T-helper 22 cell (primary cell): ENCODE measurements around the gene ARHGAP29.
"Not testable (repeated sequence)": the region's sequence is repeated elsewhere in the genome, so short reads cannot be mapped to it uniquely, and the experiment has no call there.

Source experiments
- DNase-seq: peaks from one replicate; pipeline ENCODE4 v3.0.0-alpha.2; 2020; ENCODE audit warnings: low read depth

ARHGAP29 gene

DNA sequence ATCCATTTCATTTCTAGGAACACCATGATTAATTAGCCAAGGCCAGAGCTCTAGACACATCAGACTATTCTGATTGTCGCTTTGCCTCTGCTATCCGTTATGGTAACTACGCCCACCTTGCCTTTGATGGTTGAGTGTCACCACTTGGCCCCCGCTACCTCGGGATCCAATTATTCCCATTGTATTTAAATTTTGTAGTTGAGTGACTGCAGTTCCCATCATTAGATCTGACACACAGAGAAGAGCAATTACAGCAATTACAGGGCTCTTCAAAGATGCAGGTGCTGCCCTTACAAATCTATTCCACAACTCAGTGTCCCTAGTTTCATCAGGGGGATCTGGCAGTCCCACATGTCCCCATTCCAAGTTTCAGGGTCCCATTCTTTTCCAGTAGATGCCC is 71.5 kb downstream of the ARHGAP29 start:
- DNase-seq, result no peak

DNA sequence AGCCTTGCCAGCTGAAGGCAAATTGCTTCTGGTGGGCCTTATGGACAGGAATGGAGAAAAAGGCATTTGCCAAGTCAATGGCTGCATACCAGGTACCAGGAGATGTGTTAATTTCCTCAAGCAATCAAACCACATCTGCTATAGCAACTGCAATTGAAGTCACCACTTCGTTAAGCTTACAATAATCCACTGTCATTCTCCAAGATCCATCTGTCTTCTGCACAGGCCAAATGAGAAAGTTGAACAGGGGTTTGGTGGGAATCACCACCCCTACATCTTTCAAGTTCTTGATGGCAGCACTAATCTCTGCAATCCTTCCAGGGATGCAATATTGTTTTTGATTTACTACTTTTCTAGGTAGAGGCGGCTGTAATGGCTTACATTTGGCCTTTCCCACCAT is 72.5 kb downstream of the ARHGAP29 start:
- DNase-seq, result not testable (repeated sequence)

DNA sequence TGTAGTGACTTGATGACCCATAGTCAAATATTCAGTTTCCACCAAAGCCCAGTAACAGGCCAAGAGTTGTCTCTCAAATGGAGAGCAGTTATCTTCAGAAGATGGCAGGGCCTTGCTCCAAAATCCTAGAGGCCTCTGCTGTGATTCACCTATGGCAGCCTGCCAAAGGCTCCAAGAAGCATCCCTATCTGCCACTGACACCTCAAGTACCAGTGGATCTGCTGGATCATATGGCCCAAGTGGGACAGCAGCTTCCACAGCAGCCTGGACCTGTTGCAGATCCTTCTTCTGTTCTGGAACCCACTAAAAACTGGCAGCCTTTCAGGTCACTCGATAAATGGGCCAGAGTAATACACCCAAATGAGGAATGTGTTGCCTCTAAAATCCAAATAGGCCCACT is 73.3 kb downstream of the ARHGAP29 start:
- DNase-seq, result not testable (repeated sequence)

DNA sequence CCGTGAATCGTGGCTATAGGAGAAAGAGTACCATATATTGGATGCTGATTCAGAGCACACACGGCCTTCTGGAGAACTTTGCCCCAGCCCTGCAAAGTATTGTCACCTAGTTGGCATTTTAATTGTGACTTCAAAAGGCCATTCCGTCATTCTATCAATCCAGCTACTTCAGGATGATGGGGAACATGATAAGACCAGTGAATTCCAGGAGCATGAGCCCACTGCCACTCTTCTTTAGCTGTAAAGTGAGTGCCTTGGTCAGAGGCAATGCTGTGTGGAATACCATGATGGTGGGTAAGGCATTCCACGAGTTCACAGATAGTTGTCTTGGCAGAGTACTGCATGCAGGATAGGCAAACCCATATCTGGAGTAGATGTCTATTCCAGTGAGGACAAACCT is 74.1 kb downstream of the ARHGAP29 start:
- DNase-seq, result not testable (repeated sequence)

DNA sequence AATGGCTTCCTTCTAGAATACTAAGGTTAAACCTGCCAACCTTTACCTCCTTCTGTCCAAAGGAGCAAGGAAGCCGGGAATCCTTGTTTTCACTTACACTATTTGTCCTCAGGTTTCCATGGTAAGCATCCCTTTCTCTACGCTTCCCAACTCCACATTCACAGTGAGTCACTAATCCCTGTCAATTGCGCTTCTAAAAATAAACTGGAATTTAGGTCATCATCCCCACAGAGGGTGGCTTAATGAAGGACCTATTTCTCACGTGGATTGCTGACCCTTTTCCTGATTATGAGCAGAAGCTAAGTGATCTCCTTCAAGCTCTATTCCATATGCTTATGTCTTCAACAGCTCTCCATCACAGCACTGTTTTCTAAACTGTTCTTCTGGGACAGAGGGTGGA is 76.6 kb downstream of the ARHGAP29 start:
- no peak for DNase-seq

DNA sequence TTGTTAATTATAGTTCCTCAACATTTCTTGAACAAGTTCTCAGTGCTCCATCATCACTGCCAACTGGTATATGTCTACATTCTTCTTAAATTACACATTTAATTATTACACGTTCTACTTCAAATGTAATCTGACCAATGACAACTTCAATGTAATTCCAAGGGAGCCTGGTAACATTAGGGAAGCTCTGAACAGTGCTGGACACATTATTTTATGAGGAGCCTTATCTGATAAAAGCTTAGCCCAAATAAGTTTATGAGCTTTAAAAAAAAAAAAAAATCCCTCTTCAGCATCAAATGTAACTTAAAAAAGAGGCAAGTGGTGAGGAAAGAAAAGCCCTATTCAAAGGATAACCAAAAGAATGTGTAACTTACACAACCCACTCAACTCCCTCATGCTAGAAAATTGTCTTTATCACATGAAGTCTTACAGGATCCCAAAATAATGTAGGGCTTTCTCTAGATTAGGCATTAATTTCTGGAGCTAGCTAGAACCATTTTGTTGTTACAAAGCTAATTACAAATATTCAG is 81.2 kb downstream of the ARHGAP29 start:
- no peak for DNase-seq

DNA sequence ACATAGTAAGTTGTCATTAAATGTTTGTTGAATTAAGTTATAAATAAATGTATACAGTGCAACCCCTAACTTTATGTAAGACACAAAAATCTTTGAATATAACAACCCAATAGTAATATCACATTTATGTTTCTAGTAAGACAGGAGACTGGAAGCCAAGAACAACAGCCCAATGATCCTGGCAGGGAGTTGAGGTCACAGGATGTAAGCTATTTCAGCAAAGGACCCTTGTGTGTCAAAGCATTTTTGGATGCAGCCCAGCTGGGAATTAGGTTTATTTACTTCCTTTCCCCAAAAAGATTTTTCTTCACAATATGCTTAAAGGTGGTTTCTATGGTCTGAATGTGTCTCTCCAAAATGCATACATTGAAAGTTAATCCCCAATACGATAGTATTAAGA is 82.4 kb downstream of the ARHGAP29 start:
- DNase-seq, result no peak

DNA sequence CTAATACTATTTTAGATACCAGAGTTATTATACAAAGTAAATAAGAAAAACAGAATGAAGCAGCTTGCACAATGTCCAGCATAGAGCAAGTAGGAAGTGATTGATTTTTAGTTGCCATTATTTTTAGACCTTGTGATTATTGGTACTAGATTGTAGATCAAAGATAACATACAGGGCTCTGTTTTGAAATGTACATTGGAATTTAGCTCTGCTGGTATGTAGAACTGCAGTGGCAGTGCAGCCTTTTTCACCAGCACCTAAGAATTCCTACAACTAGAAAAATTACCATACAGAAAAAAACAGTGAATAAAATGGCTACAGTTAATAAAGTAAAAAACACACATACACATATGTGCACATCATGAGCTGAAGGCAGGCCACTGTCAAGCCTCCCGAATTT is 84.3 kb downstream of the ARHGAP29 start:
- DNase-seq, result no peak

DNA sequence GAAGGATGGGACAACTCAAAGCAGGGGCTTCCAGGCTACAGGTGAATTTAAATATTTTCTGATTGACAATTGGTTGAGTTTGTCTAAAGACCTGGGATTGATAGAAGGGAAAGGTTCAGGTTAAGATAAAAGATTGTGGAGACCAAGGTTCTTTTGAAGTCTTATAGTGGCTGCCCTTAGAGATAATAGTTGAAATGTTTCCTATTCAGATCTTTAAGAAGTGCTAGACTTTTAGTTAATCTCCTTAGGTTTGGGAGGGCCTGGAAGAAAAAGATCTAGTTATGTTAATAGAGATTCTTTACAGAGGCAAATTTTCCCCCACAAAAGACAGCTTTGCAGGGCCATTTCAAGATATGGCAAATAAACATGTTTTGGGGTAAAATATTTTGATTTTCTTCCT is 88.2 kb downstream of the ARHGAP29 start:
- not testable (repeated sequence) for DNase-seq

DNA sequence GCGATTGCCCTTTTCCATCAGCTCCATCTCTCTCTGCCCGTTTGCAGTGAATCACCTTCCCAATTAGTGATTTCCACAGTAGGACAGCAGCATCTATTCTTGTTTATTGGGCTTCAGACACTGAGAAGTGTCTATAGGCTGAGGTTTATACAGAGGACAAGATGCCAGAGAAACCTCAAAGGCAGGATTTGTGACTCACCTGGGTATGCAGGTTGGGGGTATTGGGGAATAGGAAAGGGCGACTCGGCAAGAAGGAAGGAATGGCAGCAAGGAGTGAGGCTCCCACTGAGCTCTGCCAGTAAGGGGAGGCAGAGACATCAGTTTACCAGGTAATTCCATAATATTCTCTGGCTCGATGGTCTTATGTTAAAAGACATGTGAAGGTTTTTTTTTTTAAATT is 91.1 kb downstream of the ARHGAP29 start:
- DNase-seq, result no peak

DNA sequence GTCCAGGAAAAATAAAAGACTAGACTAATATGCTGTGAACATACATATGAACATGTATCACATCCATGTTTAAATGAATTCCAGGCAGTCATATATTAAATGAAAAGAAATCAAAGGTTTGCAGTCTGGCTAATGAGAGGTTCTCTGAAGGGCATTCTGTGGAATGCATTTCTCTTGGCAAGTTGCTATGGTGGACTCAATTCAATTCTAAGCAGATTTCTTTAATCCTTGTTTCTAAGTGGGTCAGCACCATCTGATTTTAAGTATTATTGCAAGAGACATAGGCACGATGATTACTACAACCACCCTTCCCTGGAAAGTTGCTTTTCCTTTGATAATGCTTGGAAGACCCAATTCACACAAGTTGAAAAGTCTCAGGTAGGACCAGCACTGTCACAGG is 92.5 kb downstream of the ARHGAP29 start:
- DNase-seq, result no peak

DNA sequence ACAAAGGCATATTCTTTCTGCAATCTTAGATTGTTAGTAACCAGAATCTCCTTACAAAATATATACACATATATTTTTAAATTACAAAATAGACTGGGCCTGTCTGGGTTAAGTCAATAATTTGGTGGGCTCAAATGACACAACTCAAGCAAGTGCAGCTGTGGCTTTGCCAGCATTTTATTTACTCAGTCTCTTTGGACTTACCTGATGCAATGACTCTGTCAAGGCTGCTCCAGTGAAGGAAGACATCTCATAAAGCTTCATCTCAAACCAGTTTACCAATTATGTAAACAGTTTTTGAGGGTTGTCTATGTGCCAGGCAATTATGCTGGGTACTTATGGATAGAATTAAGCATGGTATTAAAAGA is 93.6 kb downstream of the ARHGAP29 start:
- no peak for DNase-seq

DNA sequence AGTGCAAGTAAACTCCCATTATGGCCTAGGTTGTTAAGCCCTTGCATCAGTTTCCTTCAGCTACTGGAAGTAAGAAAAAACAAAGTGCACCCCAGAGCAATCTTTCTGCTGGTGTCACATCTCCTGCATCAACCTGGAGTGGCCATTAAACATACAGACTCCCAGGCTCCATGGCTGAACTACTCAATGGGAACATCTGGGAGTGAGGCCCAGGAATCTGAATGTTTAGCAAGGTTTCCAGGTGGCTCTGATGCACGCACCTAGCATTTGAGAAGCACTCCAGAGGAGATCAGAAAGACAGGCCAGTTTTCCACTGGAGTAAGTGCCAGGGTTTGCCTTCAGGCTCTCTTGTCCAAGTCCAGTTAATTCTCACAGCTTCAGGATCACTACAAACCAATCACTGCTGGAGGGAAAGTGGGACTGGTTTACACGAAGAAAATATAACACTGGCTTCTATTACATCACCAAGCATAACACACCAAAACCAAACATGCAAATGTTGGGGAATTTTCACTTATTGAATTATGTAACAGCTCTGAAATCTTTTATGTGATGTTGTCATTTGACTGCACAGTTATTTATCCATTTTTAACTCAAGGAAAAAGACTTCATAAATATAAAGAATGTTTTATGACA is 94.1 kb downstream of the ARHGAP29 start:
- DNase-seq, result no peak

DNA sequence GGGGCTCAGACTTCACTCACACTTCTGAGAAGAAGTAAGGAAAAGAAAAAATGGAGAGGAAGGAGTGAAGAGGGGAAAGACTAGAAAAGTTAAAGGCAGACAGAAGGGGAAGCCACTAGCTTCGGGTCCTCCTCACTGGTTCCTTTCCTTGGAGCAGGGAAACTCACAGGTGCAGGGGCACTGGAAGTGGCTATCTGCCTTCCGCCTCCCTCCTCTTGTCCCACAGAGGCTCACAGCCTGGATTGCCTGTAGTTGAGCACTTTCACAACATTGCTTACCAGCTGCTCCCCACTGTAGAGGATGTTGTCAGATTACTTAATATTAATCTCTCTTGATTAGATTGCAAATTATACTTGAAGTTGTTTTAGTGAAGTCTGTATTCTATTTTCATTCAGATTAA is 94.8 kb downstream of the ARHGAP29 start:
- DNase-seq, result no peak

DNA sequence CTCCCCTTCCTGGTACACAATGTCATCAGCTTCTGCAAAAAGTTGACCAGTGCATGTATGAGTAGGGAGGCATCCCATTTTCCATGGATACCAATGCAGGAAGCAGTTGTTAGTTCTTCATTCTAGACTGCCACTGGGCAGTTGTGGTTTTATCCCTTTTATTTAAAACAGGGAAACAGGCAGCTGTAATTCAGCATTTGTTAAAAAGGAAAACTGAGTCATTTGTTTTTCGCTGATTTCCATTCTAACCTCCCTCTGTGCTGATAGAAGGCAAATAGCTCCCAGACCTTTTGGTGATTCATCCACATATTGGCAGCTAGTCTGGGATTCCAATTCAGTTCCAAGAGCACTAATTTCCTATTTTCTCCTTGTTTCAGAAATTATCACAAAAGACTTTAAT is 95.4 kb downstream of the ARHGAP29 start:
- no peak for DNase-seq

DNA sequence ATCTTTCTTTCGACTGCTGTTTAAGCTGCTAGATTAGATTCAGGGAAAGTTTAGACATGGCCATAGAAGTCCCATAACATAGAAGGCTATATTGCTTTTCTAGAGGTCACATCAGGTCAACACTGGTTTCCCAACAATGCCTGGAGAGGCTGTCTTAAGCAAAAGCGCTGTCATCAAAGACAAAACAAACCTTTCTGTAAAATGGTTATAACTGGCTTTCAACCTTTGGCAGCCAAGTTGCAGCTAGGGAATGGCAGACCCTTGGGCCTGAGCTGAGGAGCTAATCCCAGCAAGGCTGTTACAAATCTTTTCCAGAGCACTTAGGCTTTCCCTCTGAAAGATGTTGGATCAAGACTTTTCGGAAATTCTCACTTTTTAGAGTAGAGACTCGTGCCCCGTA is 105.3 kb downstream of the ARHGAP29 start:
- DNase-seq, result no peak

DNA sequence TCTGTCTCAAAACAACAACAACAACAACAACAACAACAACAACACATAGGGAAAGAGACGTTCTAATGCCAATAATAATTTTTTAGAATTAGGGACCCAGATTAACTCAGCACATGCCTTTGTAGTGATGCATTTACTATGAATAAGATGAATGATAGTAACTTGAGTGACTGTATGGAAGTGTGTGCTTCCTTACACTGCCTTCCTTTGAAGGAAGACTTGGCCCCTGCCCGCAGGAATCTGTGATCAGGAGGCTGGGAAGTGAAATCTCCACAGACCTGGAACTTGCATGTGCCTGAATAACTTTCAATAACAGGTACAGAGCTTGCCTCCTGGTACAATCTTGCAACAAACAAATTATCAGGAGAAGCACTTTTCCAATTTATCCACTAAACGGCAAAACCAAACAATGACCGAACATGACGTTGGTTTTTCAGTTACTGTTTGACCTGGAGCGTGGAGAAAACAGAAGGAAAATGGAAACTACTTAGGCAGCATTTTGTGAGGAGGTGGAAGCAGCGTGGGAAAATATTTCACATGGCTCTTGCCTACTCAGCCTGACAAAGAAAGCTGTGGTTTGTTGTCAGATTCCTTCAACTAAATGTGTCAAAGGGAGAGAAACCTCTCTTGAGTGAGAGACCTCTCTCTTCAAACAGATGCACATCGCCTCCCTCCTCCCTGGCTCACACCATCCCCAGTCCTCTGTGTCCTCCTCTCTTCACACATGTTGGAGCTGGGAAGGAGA is 106.4 kb downstream of the ARHGAP29 start:
- DNase-seq, result no peak

DNA sequence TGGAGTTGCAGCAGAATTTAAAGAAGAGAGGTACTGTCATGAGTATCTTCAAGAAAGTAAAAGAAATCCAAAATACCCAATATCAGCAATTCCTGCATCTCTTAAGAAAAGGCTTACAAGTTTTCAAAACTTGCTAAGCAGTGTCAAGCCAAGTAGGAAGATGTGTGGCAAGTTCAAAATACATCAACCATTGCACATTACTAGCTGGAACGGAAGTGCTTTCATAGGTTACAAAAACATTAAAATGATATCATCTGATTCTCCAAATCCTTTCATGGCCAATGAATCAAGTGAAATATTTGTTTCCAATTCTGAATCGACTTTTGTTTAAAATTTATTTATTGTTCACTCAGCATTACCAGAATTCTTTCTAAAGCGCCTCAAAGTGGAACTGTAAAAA is 110.7 kb downstream of the ARHGAP29 start:
- DNase-seq, result no peak

DNA sequence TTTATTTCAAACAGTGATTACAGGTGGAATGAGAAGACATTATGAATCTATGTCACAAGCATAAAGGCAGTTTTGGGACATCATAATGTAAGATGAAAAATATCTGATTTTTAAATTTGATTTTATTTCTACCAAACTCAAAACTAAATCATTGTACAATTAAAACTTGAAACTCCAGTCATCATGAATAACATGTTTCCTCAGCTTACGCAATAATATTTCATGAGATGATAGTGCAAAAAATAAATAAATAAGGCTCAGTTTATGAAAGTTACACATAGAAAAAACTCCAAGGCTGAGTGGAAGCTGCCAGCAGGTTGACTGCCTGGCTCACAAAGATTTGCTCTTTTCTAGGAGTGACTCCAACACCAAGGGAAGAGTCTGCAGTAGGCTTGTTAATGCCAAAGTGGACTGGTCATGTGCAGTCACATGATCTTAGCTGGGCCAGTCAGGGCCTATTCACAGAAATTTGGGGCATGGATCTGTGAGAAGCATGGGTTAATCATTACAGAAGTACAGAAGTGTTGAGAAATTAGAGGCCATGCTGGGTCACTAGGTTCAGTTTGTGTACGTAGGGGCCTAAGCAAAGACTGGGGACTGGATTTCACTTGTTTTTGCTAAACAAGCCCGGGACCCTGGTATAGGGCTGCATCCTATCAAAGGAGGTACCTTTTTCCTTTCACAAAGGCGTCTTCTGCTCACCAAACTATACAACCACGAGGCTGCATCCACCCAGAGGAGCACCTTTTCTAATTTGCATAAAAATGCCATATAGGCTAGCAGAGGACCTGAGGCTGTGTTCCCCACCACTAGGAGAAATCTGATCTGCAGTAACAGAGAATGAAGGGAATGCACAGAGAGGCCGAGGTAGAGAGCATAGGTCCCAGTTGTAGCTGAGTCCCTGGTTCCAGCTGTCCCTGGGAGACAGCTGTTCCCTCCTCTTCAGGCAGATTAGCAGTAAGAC is 111.6 kb downstream of the ARHGAP29 start:
- DNase-seq, result no peak

DNA sequence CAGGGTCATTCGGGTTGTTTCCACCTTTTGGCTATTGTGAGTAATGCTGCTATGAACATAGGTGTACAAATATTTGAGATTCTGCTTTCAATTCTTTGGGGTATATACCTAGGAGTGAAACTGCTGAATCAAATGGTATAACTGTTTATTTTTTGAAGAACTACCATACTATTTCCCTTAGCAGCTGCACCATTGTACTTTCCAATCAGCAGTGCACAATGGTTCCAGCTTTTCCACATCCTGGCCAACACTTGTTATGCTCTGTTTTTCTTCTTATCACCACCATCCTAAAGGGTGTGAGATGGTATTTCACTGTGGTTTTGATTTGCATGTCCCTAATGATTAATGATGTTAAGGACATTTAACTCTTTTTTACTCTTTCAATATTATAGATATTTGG is 112.8 kb downstream of the ARHGAP29 start:
- no peak for DNase-seq

DNA sequence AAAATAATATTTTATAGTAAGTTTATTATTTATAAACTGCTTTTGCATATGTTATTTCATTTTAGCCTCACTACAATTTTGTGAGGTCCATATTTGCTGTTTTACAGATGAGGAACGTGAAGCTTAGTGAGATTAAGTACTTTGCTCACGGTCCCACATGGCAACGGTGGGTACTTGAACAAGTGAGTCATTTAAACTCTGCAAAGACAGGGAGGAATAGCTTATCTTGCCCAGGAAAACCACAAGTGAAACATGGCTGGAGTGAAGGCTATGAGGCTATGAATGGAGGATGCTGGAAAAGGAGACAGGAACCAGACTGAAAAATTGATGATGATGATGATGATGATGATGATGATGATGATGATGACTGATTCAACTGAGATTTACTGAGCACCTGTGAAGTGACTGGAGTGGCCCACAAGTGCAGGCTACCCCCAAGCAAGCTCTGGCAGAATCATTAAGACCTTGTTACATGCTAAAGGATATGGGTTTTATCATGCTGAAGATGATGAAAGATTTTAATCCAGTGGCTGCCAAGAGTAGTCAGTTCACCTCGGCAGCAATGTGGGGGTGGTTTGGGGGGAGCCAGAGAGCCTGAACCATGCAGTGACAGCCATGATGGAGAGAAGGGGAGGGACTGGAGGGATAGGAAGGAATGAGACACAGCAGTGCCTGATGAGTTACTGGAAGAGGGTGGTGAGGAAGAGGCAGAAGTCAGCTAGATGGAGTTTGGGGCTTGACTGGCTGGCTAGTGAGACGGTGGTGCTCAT is 115.0 kb downstream of the ARHGAP29 start:
- no peak for DNase-seq
